Measurements from ENCODE around the gene LRRC71.
A peak's percentile ranks its signal among the peaks of the same experiment; 100 is the strongest.

Gene LRRC71

GRCh38 chr1:156944848-156945247, 24.4 kb downstream of the LRRC71 start:
- Histone ChIP-seq H3K9me3 (ENCODE audit: control insufficient read depth, insufficient read depth, low read depth, low read length) (no peaks in the 10 kb centered on the region), H3K36me3 (ENCODE audit: control insufficient read depth in 2 of 2, insufficient read depth in 1 of 2, low read length in 2 of 2) (peaks cover 0 to 100% of the 10 kb centered on the region in 2 experiments; a peak in 2 of 3 replicates), H3K4me1 (ENCODE audit: control insufficient read depth, insufficient read depth, low read length) (no peaks in the 10 kb centered on the region), H3K4me3 (ENCODE audit: low read depth, low read length) (no peak overlapping the region), H3K27ac (ENCODE audit: extremely low read depth, low read depth, low read length) (no peak overlapping the region)
- POLR2A ChIA-PET, result no interaction called here
- CTCF ChIA-PET, result interaction anchor here (1.0 kb wide), 1 partner anchor 129 kb away, joined by 3 read pairs; no protein-coding TSS in a partner anchor
- TF ChIP-seq ZNF366 (tag by site-specific recombination; conservative IDR thresholded peaks at IDR 0.05) (no peak), ZNF558 (tag by site-specific recombination; IDR thresholded peaks at IDR 0.05) (no peak), ZNF792 (tag by site-specific recombination; IDR thresholded peaks at IDR 0.05) (no peak), ZNF391 (tag by site-specific recombination; IDR thresholded peaks at IDR 0.05; ENCODE audit: borderline replicate concordance, low read depth) (no peak), INSM2 (tag by site-specific recombination; IDR thresholded peaks at IDR 0.05) (no peak), ZNF76 (tag by site-specific recombination; IDR thresholded peaks at IDR 0.05; ENCODE audit: borderline replicate concordance, low read depth) (no peak), HOXA7 (CRISPR knock-in tag; IDR thresholded peaks at IDR 0.05; ENCODE audit: borderline replicate concordance) (no peak), ZNF629 (tag by site-specific recombination; IDR thresholded peaks at IDR 0.05) (no peak), SALL2 (tag by site-specific recombination; IDR thresholded peaks at IDR 0.05; ENCODE audit: borderline replicate concordance) (no peak), PRDM4 (tag by site-specific recombination; IDR thresholded peaks at IDR 0.05) (no peak), ZSCAN30 (tag by site-specific recombination; IDR thresholded peaks at IDR 0.05) (no peak), ZFP37 (tag by site-specific recombination; IDR thresholded peaks at IDR 0.05) (no peak), RBAK (tag by site-specific recombination; IDR thresholded peaks at IDR 0.05) (no peak)

GRCh38 chr1:156945881-156946661, 25.6 kb downstream of the LRRC71 start:
- TF ChIP-seq ZIC2 (tag by site-specific recombination; IDR thresholded peaks at IDR 0.05), result peak; percentile 32; the same call in 1 of the 2 replicates
- TF ChIP-seq ZNF157 (tag by site-specific recombination; IDR thresholded peaks at IDR 0.05), result peak; percentile 68
- no peak for TF ChIP-seq ZNF513 (tag by site-specific recombination; IDR thresholded peaks at IDR 0.05)
- POLR2A ChIA-PET, result no interaction called here

More at GRCh38 chr1:156945881-156946661, 25.6 kb downstream of the LRRC71 start:
- no peak overlapping the region for H3K4me3 ChIP-seq (ENCODE audit: low read depth, low read length)
- no peaks in the 10 kb centered on the region for H3K9me3 ChIP-seq (ENCODE audit: control insufficient read depth, insufficient read depth, low read depth, low read length)
- CTCF ChIA-PET, result interaction anchor here (0.7 to 1.4 kb wide), 4 partner anchors 19 to 326 kb away, joined by 3 to 5 read pairs (median 4); no protein-coding TSS in a partner anchor
- H3K27ac ChIP-seq (ENCODE audit: extremely low read depth, low read depth, low read length), result no peak overlapping the region
- no peaks in the 10 kb centered on the region for H3K4me1 ChIP-seq (ENCODE audit: control insufficient read depth, insufficient read depth, low read length)
- peaks cover 7 to 100% of the 10 kb centered on the region in 2 experiments; a peak in 2 of 3 replicates for H3K36me3 ChIP-seq (ENCODE audit: control insufficient read depth in 2 of 2, insufficient read depth in 1 of 2, low read length in 2 of 2)
